Neural crest cell (in vitro differentiated cells): ENCODE data around the gene ZNF143. TPM values are rescaled to one million over a fixed set of nuclear protein-coding genes. Genes with fewer than 3 reads are reported as not detected.

Source experiments
- DNase-seq: peaks from one replicate; pipeline ENCODE4 v3.0.0; 2021; ENCODE audit warnings: low read depth, mixed read lengths, low spot score
- H3K27ac Mint-ChIP-seq: one replicate; pipeline ENCODE4 v1.8.0; 2021; ENCODE audit warnings: mild to moderate bottlenecking, mixed read lengths; ENCODE audit not compliant: unreplicated experiment
- H3K27me3 Mint-ChIP-seq: 2 replicates; pipeline ENCODE4 v1.8.0; 2021; ENCODE audit warnings: low read depth, mild to moderate bottlenecking, mixed read lengths
- H3K36me3 Mint-ChIP-seq: 2 replicates; pipeline ENCODE4 v1.8.0; 2021; ENCODE audit warnings: low read depth, mild to moderate bottlenecking, mixed read lengths
- H3K4me1 Mint-ChIP-seq: 2 replicates; pipeline ENCODE4 v1.8.0; 2021; ENCODE audit warnings: mixed read lengths
- H3K4me3 Mint-ChIP-seq: one replicate; pipeline ENCODE4 v1.8.0; 2021; ENCODE audit warnings: mild to moderate bottlenecking, mixed read lengths
- H3K9me3 Mint-ChIP-seq: 2 replicates; pipeline ENCODE4 v1.8.0; 2021; ENCODE audit warnings: mixed read lengths
- total RNA-seq: library from RNA; stranded (reverse); gene quantifications from 2 replicates; pipeline ENCODE4 v1.2.1, GENCODE V29; 2021
- TF ChIP-seq, protein P1 (sequence below): fragments of 200-600 bp; sonication (generic); conservative IDR thresholded peaks from 2 replicates; pipeline ENCODE4 v1.5.0; 2021; ENCODE audit warnings: antibody characterized with exemption, mild to moderate bottlenecking

Gene ZNF143
- total RNA-seq, 1 donor from 2014 or later = 39.1 TPM

DNA sequence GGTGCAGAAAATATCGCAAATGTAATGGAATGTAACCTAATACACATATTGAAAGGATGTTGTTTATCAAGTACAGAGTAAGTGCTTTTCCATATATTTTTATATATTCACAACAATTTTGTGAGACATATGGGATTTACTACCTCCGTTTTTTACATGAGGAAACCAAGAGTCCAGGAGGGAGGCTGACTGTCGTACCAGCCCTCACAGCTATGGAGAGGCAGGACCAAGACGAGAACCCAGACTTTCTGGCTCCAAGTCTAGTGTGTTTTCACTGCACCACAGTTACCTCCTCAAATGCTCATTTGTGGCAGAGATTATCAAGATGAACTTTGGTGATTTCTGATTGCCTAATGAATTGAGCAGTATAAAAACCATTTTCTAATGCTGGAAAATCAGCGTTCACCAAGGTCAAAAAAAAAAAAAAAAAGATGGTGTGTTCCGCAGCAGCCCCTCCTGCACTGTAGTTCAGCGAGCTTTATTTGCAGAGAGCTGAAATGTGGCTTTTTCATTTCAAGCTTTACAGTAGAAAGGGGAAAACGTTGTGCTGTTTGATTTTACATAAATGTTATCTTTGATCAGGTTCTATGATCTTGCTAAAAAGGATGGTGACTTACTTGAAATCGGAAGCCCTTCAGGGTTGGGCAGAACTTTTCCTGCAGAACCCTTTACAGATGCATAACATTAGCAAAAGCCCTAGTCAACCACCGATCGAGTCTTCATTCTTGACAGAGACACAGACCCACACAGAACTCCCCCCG lies 67.9 kb downstream of the ZNF143 start:
- no peak overlapping the region for H3K27ac Mint-ChIP-seq
- no peaks in the 10 kb centered on the region for H3K36me3 Mint-ChIP-seq
- H3K4me1 Mint-ChIP-seq = peaks cover 19% of the 10 kb centered on the region
- H3K4me3 Mint-ChIP-seq = no peak overlapping the region
- no peaks in the 10 kb centered on the region for H3K9me3 Mint-ChIP-seq
- TF ChIP-seq, protein P1, sequence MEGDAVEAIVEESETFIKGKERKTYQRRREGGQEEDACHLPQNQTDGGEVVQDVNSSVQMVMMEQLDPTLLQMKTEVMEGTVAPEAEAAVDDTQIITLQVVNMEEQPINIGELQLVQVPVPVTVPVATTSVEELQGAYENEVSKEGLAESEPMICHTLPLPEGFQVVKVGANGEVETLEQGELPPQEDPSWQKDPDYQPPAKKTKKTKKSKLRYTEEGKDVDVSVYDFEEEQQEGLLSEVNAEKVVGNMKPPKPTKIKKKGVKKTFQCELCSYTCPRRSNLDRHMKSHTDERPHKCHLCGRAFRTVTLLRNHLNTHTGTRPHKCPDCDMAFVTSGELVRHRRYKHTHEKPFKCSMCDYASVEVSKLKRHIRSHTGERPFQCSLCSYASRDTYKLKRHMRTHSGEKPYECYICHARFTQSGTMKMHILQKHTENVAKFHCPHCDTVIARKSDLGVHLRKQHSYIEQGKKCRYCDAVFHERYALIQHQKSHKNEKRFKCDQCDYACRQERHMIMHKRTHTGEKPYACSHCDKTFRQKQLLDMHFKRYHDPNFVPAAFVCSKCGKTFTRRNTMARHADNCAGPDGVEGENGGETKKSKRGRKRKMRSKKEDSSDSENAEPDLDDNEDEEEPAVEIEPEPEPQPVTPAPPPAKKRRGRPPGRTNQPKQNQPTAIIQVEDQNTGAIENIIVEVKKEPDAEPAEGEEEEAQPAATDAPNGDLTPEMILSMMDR = no peak
- H3K27me3 Mint-ChIP-seq = no peaks in the 10 kb centered on the region
- no peak for DNase-seq

DNA sequence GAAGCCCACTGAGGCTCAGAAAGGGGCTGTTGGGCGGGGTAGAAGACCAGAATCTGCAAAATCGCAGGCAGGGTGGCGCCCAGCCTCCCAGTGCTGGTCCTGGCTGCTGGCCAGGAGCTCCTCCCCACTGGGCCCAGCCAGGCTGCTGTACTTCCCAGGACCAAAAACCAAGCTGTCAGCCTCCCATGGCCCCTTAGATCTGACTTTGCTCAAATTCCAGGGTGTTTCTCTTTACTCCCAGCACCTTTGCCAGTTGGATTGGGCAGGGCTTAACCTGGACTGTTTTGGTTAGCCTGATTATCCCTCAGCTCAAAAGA lies 68.5 kb downstream of the ZNF143 start:
- Mint-ChIP-seq H3K4me3 (no peak overlapping the region), H3K27ac (peak overlapping the region; percentile 50), H3K27me3 (no peaks in the 10 kb centered on the region), H3K9me3 (no peaks in the 10 kb centered on the region), H3K36me3 (no peaks in the 10 kb centered on the region), H3K4me1 (peaks cover 24% of the 10 kb centered on the region)
- no peak for DNase-seq
- TF ChIP-seq, protein P1 = no peak

- no peak overlapping the region for H3K4me3 Mint-ChIP-seq
- no peak for DNase-seq
- H3K36me3 Mint-ChIP-seq = no peaks in the 10 kb centered on the region
- peaks cover 27% of the 10 kb centered on the region for H3K4me1 Mint-ChIP-seq
- TF ChIP-seq, protein P1 = no peak
- no peaks in the 10 kb centered on the region for H3K9me3 Mint-ChIP-seq
- H3K27me3 Mint-ChIP-seq = no peaks in the 10 kb centered on the region
- no peak overlapping the region for H3K27ac Mint-ChIP-seq
Observed at GRCh38 chr11:9530020-9530621, 69.3 kb downstream of the ZNF143 start.

- H3K27me3 Mint-ChIP-seq = no peaks in the 10 kb centered on the region
- TF ChIP-seq, protein P1 = no peak
- H3K9me3 Mint-ChIP-seq = no peaks in the 10 kb centered on the region
- no peak for DNase-seq
- H3K4me3 Mint-ChIP-seq = no peak overlapping the region
- no peaks in the 10 kb centered on the region for H3K36me3 Mint-ChIP-seq
- H3K27ac Mint-ChIP-seq = peak overlapping the region; percentile 19
- H3K4me1 Mint-ChIP-seq = peaks cover 27% of the 10 kb centered on the region
Observed at GRCh38 chr11:9530901-9531625, 70.3 kb downstream of the ZNF143 start.

- peaks cover 27% of the 10 kb centered on the region for H3K4me1 Mint-ChIP-seq
- DNase-seq = no peak
- TF ChIP-seq, protein P1 = no peak
- H3K27ac Mint-ChIP-seq = peak overlapping the region; percentile 75
- H3K27me3 Mint-ChIP-seq = no peaks in the 10 kb centered on the region
- H3K9me3 Mint-ChIP-seq = no peaks in the 10 kb centered on the region
- H3K4me3 Mint-ChIP-seq = no peak overlapping the region
- no peaks in the 10 kb centered on the region for H3K36me3 Mint-ChIP-seq
Observed at GRCh38 chr11:9533058-9533457, 72.2 kb downstream of the ZNF143 start.
